BLaER1 treated with 17β-estradiol and CSF1 and Interleukin-3, amounts not matched to agents 10 nM and 100 nM (cell line): Measurements from ENCODE around the gene COPS3.

Experiments used
- H3K27ac ChIP-seq, 11 experiments: shearing (Covaris generic); formaldehyde crosslinking; 2 replicates each; pipeline ENCODE4 v1.8.1; 2022
- H3K27me3 ChIP-seq, 11 experiments: shearing (Covaris generic); formaldehyde crosslinking; 2 replicates each; pipeline ENCODE4 v1.8.1; 2022
- H3K36me3 ChIP-seq, 11 experiments: shearing (Covaris generic); formaldehyde crosslinking; 2 replicates each; pipeline ENCODE4 v1.8.1; 2022
- H3K4me1 ChIP-seq, 10 experiments: shearing (Covaris generic); formaldehyde crosslinking; 2 replicates each; pipeline ENCODE4 v1.8.1; 2022
- H3K4me2 ChIP-seq, 11 experiments: shearing (Covaris generic); formaldehyde crosslinking; 2 replicates each; pipeline ENCODE4 v1.8.1; 2022
- H3K4me3 ChIP-seq, 10 experiments: shearing (Covaris generic); formaldehyde crosslinking; 2 replicates each; pipeline ENCODE4 v1.8.1; 2022
- H3K9ac ChIP-seq, 11 experiments: shearing (Covaris generic); formaldehyde crosslinking; 2 replicates each; pipeline ENCODE4 v1.8.1; 2022
- H3K9me3 ChIP-seq, 11 experiments: shearing (Covaris generic); formaldehyde crosslinking; replicated peaks in 1 of 11; 2 replicates each; pipeline ENCODE4 v1.8.1; 2022
- H4K20me1 ChIP-seq, 11 experiments: shearing (Covaris generic); formaldehyde crosslinking; 2 replicates each; pipeline ENCODE4 v1.8.1; 2022
- Cebpa-rat ChIP-seq, 11 experiments: shearing (Covaris generic); IDR thresholded peaks; 2 replicates each; pipeline ENCODE4 v1.8.1; 2022

COPS3 gene

GRCh38 chr17:17206124-17206912, 74.7 kb downstream of the COPS3 start, which contains the start of gene PLD6:
Gene PLD6 (minus strand): TSS chr17:17206333. CDS start chr17:17206286, 47 bp downstream.
- Histone ChIP-seq H3K9ac (peak within 1 kb of the TSS; percentile 71 to 94 (median 83)), H4K20me1 (peaks cover 11 to 40% (median 28%) of the 10 kb centered on the region in 11 experiments; a peak in 17 of 22 replicates), H3K4me2 (peak within 1 kb of the TSS; percentile 88 to 100 (median 99)), H3K36me3 (peaks cover 22 to 45% (median 29%) of the 10 kb centered on the region in 11 experiments), H3K9me3 (0 out of 22 replicates have a peak, but pooled peaks cover 0 to 4% (median 0%) of the 10 kb centered on the region in 11 experiments), H3K27me3 (no peaks in the 10 kb centered on the region), H3K4me1 (peaks cover 30 to 51% (median 49%) of the 10 kb centered on the region in 10 experiments), H3K27ac (peak within 1 kb of the TSS; percentile 47 to 95 (median 86); a peak in 21 of 22 replicates), H3K4me3 (peak within 1 kb of the TSS; percentile 63 to 80 (median 72))
- TF ChIP-seq Cebpa-rat (IDR thresholded peaks at IDR 0.05) = no peak

- no peak for TF ChIP-seq Cebpa-rat (IDR thresholded peaks at IDR 0.05)
- peaks cover 22 to 45% (median 29%) of the 10 kb centered on the region in 11 experiments for H3K36me3 ChIP-seq
- H3K27me3 ChIP-seq = no peaks in the 10 kb centered on the region
- peak overlapping the region; percentile 88 to 100 (median 99) for H3K4me2 ChIP-seq
- peak overlapping the region; percentile 47 to 95 (median 86); a peak in 21 of 22 replicates for H3K27ac ChIP-seq
- 0 out of 22 replicates have a peak, but pooled peaks cover 0 to 4% (median 0%) of the 10 kb centered on the region in 11 experiments for H3K9me3 ChIP-seq
- H4K20me1 ChIP-seq = peaks cover 11 to 48% (median 30%) of the 10 kb centered on the region in 11 experiments; a peak in 16 of 22 replicates
- peaks cover 34 to 59% (median 55%) of the 10 kb centered on the region in 10 experiments for H3K4me1 ChIP-seq
- peak overlapping the region; percentile 63 to 80 (median 72) for H3K4me3 ChIP-seq
- H3K9ac ChIP-seq = peak overlapping the region; percentile 71 to 94 (median 83)
Measured at GRCh38 chr17:17205368-17206123, 75.5 kb downstream of the COPS3 start.

DNA sequence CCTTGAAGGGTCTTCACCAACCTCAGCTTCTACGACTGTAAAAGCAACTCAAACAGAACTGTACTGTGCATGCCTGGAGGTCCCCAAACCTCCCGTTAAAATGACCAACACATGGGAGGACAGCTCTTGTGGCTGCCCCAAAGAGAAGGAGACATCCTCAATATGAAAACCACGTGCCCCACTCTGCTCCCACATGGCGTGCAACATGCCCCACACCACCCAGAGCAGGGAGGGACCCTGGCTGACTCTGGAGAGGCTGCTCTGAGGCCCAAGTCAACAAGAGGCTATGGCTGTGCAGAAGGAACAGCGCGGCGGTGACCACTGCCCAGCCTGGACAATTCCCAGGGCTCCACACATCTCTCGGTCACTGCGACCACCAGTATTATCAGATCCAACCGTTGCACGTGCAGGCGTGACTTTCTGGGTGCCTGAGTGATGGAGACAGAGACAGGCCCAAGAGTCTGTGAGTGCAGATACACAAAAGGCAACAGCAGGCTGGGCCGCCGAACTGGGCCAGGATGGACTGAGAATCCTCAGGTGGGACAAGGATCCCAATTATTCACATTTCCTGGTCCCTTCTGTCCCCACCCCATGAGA, 76.3 kb downstream of the COPS3 start:
- no peak for TF ChIP-seq Cebpa-rat (IDR thresholded peaks at IDR 0.05)
- Histone ChIP-seq H3K4me3 (peak overlapping the region; percentile 63 to 80 (median 72)), H3K27me3 (peaks cover 0 to 3% (median 0%) of the 10 kb centered on the region in 11 experiments; a peak in 1 of 22 replicates), H3K4me1 (peaks cover 42 to 67% (median 63%) of the 10 kb centered on the region in 10 experiments), H3K36me3 (peaks cover 21 to 44% (median 28%) of the 10 kb centered on the region in 11 experiments), H4K20me1 (peaks cover 11 to 56% (median 30%) of the 10 kb centered on the region in 11 experiments; a peak in 16 of 22 replicates), H3K27ac (peak overlapping the region in 10 of 11 experiments; percentile 75 to 95 (median 88); a peak in 18 of 22 replicates), H3K9me3 (0 out of 22 replicates have a peak, but pooled peaks cover 0 to 4% (median 0%) of the 10 kb centered on the region in 11 experiments), H3K4me2 (peak overlapping the region; percentile 88 to 100 (median 99)), H3K9ac (peak overlapping the region; percentile 71 to 94 (median 83); a peak in 21 of 22 replicates)

DNA sequence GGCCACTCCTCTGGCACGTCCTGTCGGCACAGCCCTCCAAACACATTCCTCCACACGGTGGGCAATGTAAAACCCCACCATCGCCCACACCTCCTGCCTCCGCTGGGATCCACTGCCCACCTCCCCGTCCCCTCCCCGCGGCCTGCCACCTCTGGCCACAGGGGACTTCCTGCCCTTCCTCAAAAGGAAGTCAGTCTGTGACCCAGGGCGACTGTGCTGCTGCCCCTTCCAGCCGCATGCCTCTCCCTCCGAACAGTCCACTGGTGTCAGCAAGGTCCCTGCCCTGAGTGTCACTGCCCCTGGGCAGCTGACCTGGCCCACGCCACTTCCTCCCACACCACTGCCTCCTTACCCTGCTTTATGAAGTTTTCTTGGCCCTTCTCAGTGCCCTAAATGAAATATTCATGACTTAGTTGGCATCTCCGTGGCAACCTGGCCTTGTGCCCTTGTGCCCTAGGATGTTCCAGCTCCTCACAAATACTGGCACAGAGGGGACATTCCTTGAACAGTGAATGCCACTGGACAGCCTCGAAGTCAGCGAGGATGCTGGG, 76.9 kb downstream of the COPS3 start:
- Histone ChIP-seq H3K4me3 (peak overlapping the region; percentile 63 to 80 (median 72)), H3K4me2 (peak overlapping the region; percentile 88 to 100 (median 99)), H3K27ac (peak overlapping the region in 9 of 11 experiments; percentile 21 to 95 (median 89); a peak in 16 of 22 replicates), H3K27me3 (peaks cover 0 to 3% (median 0%) of the 10 kb centered on the region in 11 experiments; a peak in 1 of 22 replicates), H3K9ac (peak overlapping the region; percentile 71 to 94 (median 83); a peak in 19 of 22 replicates), H4K20me1 (peaks cover 11 to 62% (median 30%) of the 10 kb centered on the region in 11 experiments; a peak in 16 of 22 replicates), H3K36me3 (peaks cover 21 to 44% (median 28%) of the 10 kb centered on the region in 11 experiments), H3K9me3 (0 out of 22 replicates have a peak, but pooled peaks cover 0 to 4% (median 0%) of the 10 kb centered on the region in 11 experiments), H3K4me1 (peaks cover 47 to 73% (median 69%) of the 10 kb centered on the region in 10 experiments)
- no peak for TF ChIP-seq Cebpa-rat (IDR thresholded peaks at IDR 0.05)

DNA sequence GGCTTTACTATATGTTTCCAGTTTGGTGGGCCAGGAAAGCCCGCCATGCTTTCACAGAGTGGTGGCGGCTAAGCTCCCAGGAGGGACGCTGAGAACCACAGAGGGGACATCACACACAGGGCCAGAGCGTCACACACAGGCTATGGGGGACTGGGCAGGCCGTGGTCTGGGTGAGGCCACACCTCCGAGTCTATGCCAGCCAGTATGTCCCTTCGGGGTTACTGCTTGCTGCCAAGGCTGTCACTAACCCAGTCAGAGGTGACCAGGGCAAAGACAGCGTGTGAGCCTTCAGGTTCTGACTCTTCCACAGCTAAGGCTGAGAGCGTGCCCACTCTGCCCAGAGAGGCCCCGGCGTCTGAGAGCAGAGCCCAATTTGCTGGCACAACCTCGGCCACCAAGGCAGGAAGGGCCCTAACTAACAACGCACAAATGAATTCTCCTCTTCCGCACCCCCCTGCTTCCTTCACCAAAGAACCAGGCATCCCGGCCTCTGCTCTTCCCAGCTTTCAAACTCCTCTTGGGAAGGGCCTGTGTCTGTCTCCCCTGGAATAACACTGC, 77.8 kb downstream of the COPS3 start:
- Histone ChIP-seq H3K36me3 (peaks cover 21 to 48% (median 29%) of the 10 kb centered on the region in 11 experiments), H3K9me3 (0 out of 22 replicates have a peak, but pooled peaks cover 0 to 4% (median 0%) of the 10 kb centered on the region in 11 experiments), H3K9ac (peak overlapping the region in 10 of 11 experiments; percentile 10 to 94 (median 84); a peak in 16 of 22 replicates), H3K4me1 (peaks cover 47 to 81% (median 77%) of the 10 kb centered on the region in 10 experiments), H3K27me3 (peaks cover 0 to 3% (median 0%) of the 10 kb centered on the region in 11 experiments; a peak in 1 of 22 replicates), H4K20me1 (peaks cover 11 to 63% (median 30%) of the 10 kb centered on the region in 11 experiments; a peak in 16 of 22 replicates), H3K4me2 (peak overlapping the region; percentile 88 to 100 (median 99)), H3K27ac (peak overlapping the region in 7 of 11 experiments; percentile 86 to 95 (median 91); a peak in 11 of 22 replicates), H3K4me3 (peak overlapping the region in 7 of 10 experiments; percentile 67 to 80 (median 76); a peak in 8 of 20 replicates)
- TF ChIP-seq Cebpa-rat (IDR thresholded peaks at IDR 0.05) = no peak

DNA sequence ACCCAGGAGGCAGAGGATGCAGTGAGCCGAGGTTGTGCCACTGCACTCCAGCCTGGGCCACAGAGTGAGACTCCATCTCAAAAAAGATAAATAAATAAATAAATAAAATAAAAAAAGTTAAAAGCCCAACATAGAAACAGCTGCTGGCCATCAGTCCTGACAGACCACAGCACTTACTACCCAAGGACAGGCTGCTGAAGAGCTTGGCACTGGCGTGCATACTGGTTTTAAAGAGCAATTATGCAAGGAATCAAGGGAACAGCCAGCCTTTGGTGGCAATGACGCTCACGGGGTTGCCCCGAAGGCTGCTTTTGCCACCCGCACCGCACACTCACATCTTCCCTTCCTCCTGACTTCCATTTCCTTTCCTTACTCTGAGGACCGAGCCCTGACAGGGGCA, 79.1 kb downstream of the COPS3 start:
- peak overlapping the region in 2 of 11 experiments; percentile 2 to 24; a peak in 1 of 22 replicates for H3K27ac ChIP-seq
- H3K4me3 ChIP-seq = no peak overlapping the region
- 0 out of 22 replicates have a peak, but pooled peaks cover 0 to 4% (median 0%) of the 10 kb centered on the region in 11 experiments for H3K9me3 ChIP-seq
- peak overlapping the region in 8 of 11 experiments; percentile 22 to 99 (median 98); a peak in 15 of 22 replicates for H3K4me2 ChIP-seq
- peaks cover 21 to 57% (median 29%) of the 10 kb centered on the region in 11 experiments for H3K36me3 ChIP-seq
- TF ChIP-seq Cebpa-rat (IDR thresholded peaks at IDR 0.05) = no peak
- peaks cover 11 to 64% (median 30%) of the 10 kb centered on the region in 11 experiments; a peak in 16 of 22 replicates for H4K20me1 ChIP-seq
- H3K4me1 ChIP-seq = peaks cover 47 to 88% (median 83%) of the 10 kb centered on the region in 10 experiments
- H3K27me3 ChIP-seq = peaks cover 0 to 3% (median 0%) of the 10 kb centered on the region in 11 experiments; a peak in 1 of 22 replicates
- H3K9ac ChIP-seq = peak overlapping the region in 4 of 11 experiments; percentile 10 to 70 (median 22); a peak in 4 of 22 replicates

- TF ChIP-seq Cebpa-rat (IDR thresholded peaks at IDR 0.05) = no peak
- H3K4me2 ChIP-seq = peak overlapping the region in 8 of 11 experiments; percentile 70 to 99 (median 98); a peak in 15 of 22 replicates
Measured at GRCh38 chr17:17201271-17201670, 79.8 kb downstream of the COPS3 start.

More at GRCh38 chr17:17201271-17201670, 79.8 kb downstream of the COPS3 start:
- H3K9ac ChIP-seq = peak overlapping the region in 4 of 11 experiments; percentile 53 to 70 (median 64); a peak in 4 of 22 replicates
- H3K9me3 ChIP-seq = 0 out of 22 replicates have a peak, but pooled peaks cover 0 to 1% (median 0%) of the 10 kb centered on the region in 11 experiments
- H3K4me3 ChIP-seq = no peak overlapping the region
- peaks cover 47 to 87% (median 83%) of the 10 kb centered on the region in 10 experiments for H3K4me1 ChIP-seq
- H4K20me1 ChIP-seq = peaks cover 11 to 64% (median 30%) of the 10 kb centered on the region in 11 experiments; a peak in 16 of 22 replicates
- H3K36me3 ChIP-seq = peaks cover 21 to 57% (median 29%) of the 10 kb centered on the region in 11 experiments
- H3K27me3 ChIP-seq = peaks cover 0 to 3% (median 0%) of the 10 kb centered on the region in 11 experiments; a peak in 1 of 22 replicates
- H3K27ac ChIP-seq = 0 out of 22 replicates have a peak overlapping the region, but pooled peaks of 1 of the 11 experiments have one; percentile 69
